Measurements from ENCODE around the gene GRAMD2A.
A peak's percentile ranks its signal among the peaks of the same experiment; 100 is the strongest.

The GRAMD2A gene

GRCh38 chr15:72136170-72137051 is 61.2 kb downstream of the GRAMD2A start (continued):
- TF ChIP-seq ZNF341 (tag by site-specific recombination; IDR thresholded peaks at IDR 0.05; ENCODE audit: low read depth) (no peak), ZNF211 (tag by site-specific recombination; IDR thresholded peaks at IDR 0.05; ENCODE audit: low read depth) (no peak), PRDM10 (tag by site-specific recombination; IDR thresholded peaks at IDR 0.05) (peak; percentile 46; the same call in 1 of the 2 replicates), ZNF473 (tag by site-specific recombination; IDR thresholded peaks at IDR 0.05) (no peak), ZBTB11 (tag by site-specific recombination; conservative IDR thresholded peaks at IDR 0.05; ENCODE audit: low read depth) (no peak), SETDB1 (IDR thresholded peaks at IDR 0.05; ENCODE audit: insufficient read length, low read length) (no peak), BCL6B (tag by site-specific recombination; IDR thresholded peaks at IDR 0.05) (peak; percentile 76; the same call in 1 of the 2 replicates), PRDM2 (tag by site-specific recombination; IDR thresholded peaks at IDR 0.05; ENCODE audit: borderline replicate concordance) (no peak), OVOL3 (tag by site-specific recombination; IDR thresholded peaks at IDR 0.05) (peak; percentile 68; the same call in 1 of the 2 replicates), ZBTB8A (tag by site-specific recombination; IDR thresholded peaks at IDR 0.05) (0 out of 2 replicates have a peak, but pooled peaks have one; percentile 34), SCRT2 (tag by site-specific recombination; IDR thresholded peaks at IDR 0.05) (no peak; the same call in 1 of the 2 replicates), PRDM1 (tag by site-specific recombination; IDR thresholded peaks at IDR 0.05) (no peak), GFI1B (tag by site-specific recombination; IDR thresholded peaks at IDR 0.05) (no peak), ZNF266 (tag by site-specific recombination; IDR thresholded peaks at IDR 0.05; ENCODE audit: low read depth) (no peak), ZNF660 (tag by site-specific recombination; IDR thresholded peaks at IDR 0.05) (peak; percentile 89), ZNF248 (tag by site-specific recombination; IDR thresholded peaks at IDR 0.05) (no peak), SALL2 (tag by site-specific recombination; IDR thresholded peaks at IDR 0.05; ENCODE audit: borderline replicate concordance) (no peak), ZNF112 (tag by site-specific recombination; IDR thresholded peaks at IDR 0.05) (peak; percentile 71; the same call in 1 of the 2 replicates), WT1 (tag by site-specific recombination; IDR thresholded peaks at IDR 0.05) (peak; percentile 64), ZNF624 (tag by site-specific recombination; IDR thresholded peaks at IDR 0.05) (peak; percentile 89), ZBTB26 (tag by site-specific recombination; optimal IDR thresholded peaks at IDR 0.05) (no peak), ZNF701 (tag by site-specific recombination; IDR thresholded peaks at IDR 0.05) (no peak), MYNN (tag by site-specific recombination; IDR thresholded peaks at IDR 0.05; ENCODE audit: borderline replicate concordance) (no peak)

Data from HEK293 (cell line).